ENCODE data around the gene PLEKHG2. TPM values are rescaled to one million over a fixed set of nuclear protein-coding genes. Genes with fewer than 3 reads are reported as not detected.

The PLEKHG2 gene
- polyA plus RNA-seq, 2 of the 4 experiments (the other 2 are of a cell fraction): 21.6 to 41.7 TPM

GRCh38 chr19:39426170-39426569 lies 13.7 kb downstream of the PLEKHG2 start:
- TF ChIP-seq POLR2AphosphoS2 (conservative IDR thresholded peaks at IDR 0.05; ENCODE audit: low read length) (0 out of 2 replicates have a peak, but pooled peaks have one; percentile 39), HOXA7 (CRISPR knock-in tag; IDR thresholded peaks at IDR 0.05) (0 out of 2 replicates have a peak, but pooled peaks have one; percentile 10), SMC3 (IDR thresholded peaks at IDR 0.05) (no peak), ATOH8 (CRISPR knock-in tag; IDR thresholded peaks at IDR 0.05; ENCODE audit: low read depth) (no peak), JUN (IDR thresholded peaks at IDR 0.05) (peak in 1 of 2 experiments; percentile 27; a peak in 1 of 5 replicates), BCL3 (IDR thresholded peaks at IDR 0.05) (no peak)
- Histone ChIP-seq H3K9me3 (no peaks in the 10 kb centered on the region), H3K4me1 (peaks cover 38% of the 10 kb centered on the region), H3K27ac (no peak overlapping the region), H3K4me3 (no peak overlapping the region), H3K4me2 (no peak overlapping the region)
- WGBS (ENCODE audit: missing lambda C conversion rate): 65% methylated on average over 5 of the region's 5 CpGs
- ChIA-PET CTCF (interaction anchor here (0.8 to 23.5 kb wide), 8 partner anchors 9 to 366 kb away, joined by 3 to 457 read pairs (median 24); partner anchors contain the start of genes MED29, PAF1, PLEKHG2 and ZFP36), POLR2A (interaction anchor here (0.8 to 10.5 kb wide), 5 partner anchors 9 to 22 kb away, joined by 3 to 160 read pairs (median 5); partner anchors contain the start of gene RPS16)
- FAIRE-seq: no peak
- DNase-seq (ENCODE audit: low read depth in 1 of 2, low spot score in 1 of 2): no peak
- ATAC-seq: no peak

GRCh38 chr19:39427707-39428106 lies 15.2 kb downstream of the PLEKHG2 start:
- POLR2A ChIA-PET: interaction anchor here (0.6 to 10.5 kb wide), 11 partner anchors 8 to 406 kb away, joined by 3 to 160 read pairs (median 7); partner anchors contain the start of genes DYRK1B, MED29, PAF1 and PLEKHG2
- CTCF ChIA-PET: interaction anchor here (1.2 to 23.5 kb wide), 9 partner anchors 11 to 245 kb away, joined by 3 to 457 read pairs (median 10); partner anchors contain the start of genes EID2B, MED29, PAF1 and PLEKHG2
- H3K27ac ChIP-seq: peak overlapping the region; percentile 83 to 90
- H3K4me2 ChIP-seq: peak overlapping the region; percentile 62
- no peak for ATAC-seq
- no peak overlapping the region for H3K4me3 ChIP-seq
- FAIRE-seq: no peak
- H3K4me1 ChIP-seq: peaks cover 54% of the 10 kb centered on the region
- WGBS (ENCODE audit: missing lambda C conversion rate): 93% methylated on average over 11 of the region's 11 CpGs
- H3K9me3 ChIP-seq: no peaks in the 10 kb centered on the region
- TF ChIP-seq CEBPB (IDR thresholded peaks at IDR 0.05) (no peak), GATA3 (IDR thresholded peaks at IDR 0.05; ENCODE audit: borderline replicate concordance) (0 out of 2 replicates have a peak, but pooled peaks have one; percentile 14), BCL3 (IDR thresholded peaks at IDR 0.05) (no peak), HOXB13 (CRISPR knock-in tag; IDR thresholded peaks at IDR 0.05; ENCODE audit: low read depth) (no peak), CBX2 (IDR thresholded peaks at IDR 0.05; ENCODE audit: borderline replicate concordance, low read depth) (no peak), KDM1A (IDR thresholded peaks at IDR 0.05; ENCODE audit: low read depth) (peak; percentile 68; the same call in 1 of the 2 replicates), CTCF (IDR thresholded peaks at IDR 0.05) (no peak), TP53 (CRISPR knock-in tag; IDR thresholded peaks at IDR 0.05) (0 out of 2 replicates have a peak, but pooled peaks have one; percentile 2), RNF2 (IDR thresholded peaks at IDR 0.05; ENCODE audit: borderline replicate concordance, low read depth) (no peak), NPAS2 (CRISPR knock-in tag; IDR thresholded peaks at IDR 0.05; ENCODE audit: borderline replicate concordance) (no peak), CHD4 (IDR thresholded peaks at IDR 0.05; ENCODE audit: borderline replicate concordance) (peak; percentile 72; the same call in 1 of the 2 replicates), FOSL2 (IDR thresholded peaks at IDR 0.05) (no peak), FOSL2 (CRISPR knock-in tag; IDR thresholded peaks at IDR 0.05) (no peak), BHLHE40 (IDR thresholded peaks at IDR 0.05; ENCODE audit: low read depth, low read length) (no peak), TFCP2L1 (CRISPR knock-in tag; IDR thresholded peaks at IDR 0.05) (no peak), ZNF302 (CRISPR knock-in tag; IDR thresholded peaks at IDR 0.05) (no peak), PBX3 (IDR thresholded peaks at IDR 0.05) (0 out of 2 replicates have a peak, but pooled peaks have one; percentile 9), E2F6 (IDR thresholded peaks at IDR 0.05; ENCODE audit: borderline replicate concordance, low read depth) (no peak)
- no peak for DNase-seq (ENCODE audit: low read depth in 1 of 2, low spot score in 1 of 2)

Measured in A549 (cell line).